Measurements from ENCODE around the gene RBMS3. TPM values are rescaled to one million over a fixed set of nuclear protein-coding genes. Genes with fewer than 3 reads are reported as not detected.

The RBMS3 gene
- total RNA-seq, 1 donor from 2014 or later, result 65.1 TPM

DNA sequence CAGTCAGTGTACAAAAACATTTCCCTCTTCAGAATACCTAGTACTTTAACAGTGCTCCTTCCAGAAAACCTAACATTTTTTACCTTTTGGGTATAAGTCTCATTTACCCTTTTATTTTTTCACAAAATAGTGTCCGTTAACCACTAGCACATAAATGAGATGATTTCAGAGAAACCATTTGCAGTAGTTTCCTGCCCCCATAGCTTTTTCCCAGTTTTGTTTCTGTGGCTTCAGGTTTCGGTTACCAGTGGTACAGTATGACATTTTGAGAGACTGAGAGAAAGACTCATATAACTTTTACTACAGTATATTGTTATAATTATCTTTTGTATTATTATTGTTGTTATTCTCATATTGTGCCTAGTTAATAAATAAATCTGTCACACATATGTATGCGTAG, 6.2 kb upstream of the RBMS3 start:
- Mint-ChIP-seq H3K4me3 (ENCODE audit: unreplicated experiment) (no peak overlapping the region), H3K36me3 (ENCODE audit: unreplicated experiment) (no peaks in the 10 kb centered on the region), H3K27me3 (ENCODE audit: unreplicated experiment) (no peaks in the 10 kb centered on the region), H3K9me3 (ENCODE audit: unreplicated experiment) (no peaks in the 10 kb centered on the region), H3K4me1 (ENCODE audit: low read depth, unreplicated experiment) (peaks cover 8% of the 10 kb centered on the region), H3K27ac (ENCODE audit: unreplicated experiment) (no peak overlapping the region)
- TF ChIP-seq, protein P1, sequence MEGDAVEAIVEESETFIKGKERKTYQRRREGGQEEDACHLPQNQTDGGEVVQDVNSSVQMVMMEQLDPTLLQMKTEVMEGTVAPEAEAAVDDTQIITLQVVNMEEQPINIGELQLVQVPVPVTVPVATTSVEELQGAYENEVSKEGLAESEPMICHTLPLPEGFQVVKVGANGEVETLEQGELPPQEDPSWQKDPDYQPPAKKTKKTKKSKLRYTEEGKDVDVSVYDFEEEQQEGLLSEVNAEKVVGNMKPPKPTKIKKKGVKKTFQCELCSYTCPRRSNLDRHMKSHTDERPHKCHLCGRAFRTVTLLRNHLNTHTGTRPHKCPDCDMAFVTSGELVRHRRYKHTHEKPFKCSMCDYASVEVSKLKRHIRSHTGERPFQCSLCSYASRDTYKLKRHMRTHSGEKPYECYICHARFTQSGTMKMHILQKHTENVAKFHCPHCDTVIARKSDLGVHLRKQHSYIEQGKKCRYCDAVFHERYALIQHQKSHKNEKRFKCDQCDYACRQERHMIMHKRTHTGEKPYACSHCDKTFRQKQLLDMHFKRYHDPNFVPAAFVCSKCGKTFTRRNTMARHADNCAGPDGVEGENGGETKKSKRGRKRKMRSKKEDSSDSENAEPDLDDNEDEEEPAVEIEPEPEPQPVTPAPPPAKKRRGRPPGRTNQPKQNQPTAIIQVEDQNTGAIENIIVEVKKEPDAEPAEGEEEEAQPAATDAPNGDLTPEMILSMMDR (IDR thresholded peaks at IDR 0.05; ENCODE audit: partially characterized antibody, unreplicated experiment), result no peak
- DNase-seq, result no peak

DNA sequence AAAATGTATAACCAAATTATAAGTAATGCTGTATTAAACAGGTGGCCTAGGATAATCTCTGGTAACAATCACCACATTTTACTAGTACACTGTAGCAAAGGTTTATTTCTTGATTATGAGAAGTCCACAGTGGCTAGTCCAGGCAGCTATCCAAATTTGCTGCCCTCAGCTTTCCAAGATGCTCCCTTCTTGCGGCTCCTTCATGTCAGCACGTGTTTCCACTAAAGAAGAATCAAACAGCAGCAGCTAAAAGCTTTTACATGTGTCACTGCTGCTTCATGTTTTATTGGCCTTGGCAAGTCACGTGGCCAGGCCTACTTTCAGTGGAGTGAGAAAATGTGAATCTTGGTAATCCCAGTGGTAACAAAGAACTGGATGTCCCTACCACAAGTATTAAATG, 5.6 kb upstream of the RBMS3 start:
- Mint-ChIP-seq H3K4me1 (ENCODE audit: low read depth, unreplicated experiment) (peaks cover 13% of the 10 kb centered on the region), H3K36me3 (ENCODE audit: unreplicated experiment) (no peaks in the 10 kb centered on the region)
- no peak for DNase-seq

DNA sequence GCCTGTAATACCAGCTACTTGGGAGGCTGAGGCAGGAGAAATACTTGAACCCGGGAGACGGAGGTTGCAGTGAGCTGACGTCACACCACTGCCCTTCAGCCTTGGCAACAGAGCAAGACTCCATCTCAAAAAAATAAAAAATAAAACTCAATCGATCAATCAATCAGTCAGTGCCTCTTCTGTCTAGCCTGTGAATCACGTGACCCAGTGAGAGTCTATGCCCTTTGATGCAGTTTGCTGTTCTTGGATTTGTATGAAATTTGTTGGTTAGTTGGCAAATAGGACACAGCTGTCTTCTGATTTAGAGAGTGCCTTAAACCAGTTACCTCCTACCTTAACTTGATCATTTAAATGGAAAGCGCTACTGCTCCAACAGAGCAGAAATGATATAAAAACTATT, 3.6 kb upstream of the RBMS3 start:
- TF ChIP-seq, protein P1 (IDR thresholded peaks at IDR 0.05; ENCODE audit: partially characterized antibody, unreplicated experiment), result no peak
- Mint-ChIP-seq H3K27me3 (ENCODE audit: unreplicated experiment) (peaks cover 2% of the 10 kb centered on the region), H3K27ac (ENCODE audit: unreplicated experiment) (no peak overlapping the region), H3K4me1 (ENCODE audit: low read depth, unreplicated experiment) (peaks cover 28% of the 10 kb centered on the region), H3K36me3 (ENCODE audit: unreplicated experiment) (no peaks in the 10 kb centered on the region), H3K9me3 (ENCODE audit: unreplicated experiment) (no peaks in the 10 kb centered on the region), H3K4me3 (ENCODE audit: unreplicated experiment) (no peak overlapping the region)
- DNase-seq, result no peak

More for the DNA sequence above, 5.6 kb upstream of the RBMS3 start:
- no peak overlapping the region for H3K4me3 Mint-ChIP-seq (ENCODE audit: unreplicated experiment)
- no peak overlapping the region for H3K27ac Mint-ChIP-seq (ENCODE audit: unreplicated experiment)
- H3K9me3 Mint-ChIP-seq (ENCODE audit: unreplicated experiment), result no peaks in the 10 kb centered on the region
- TF ChIP-seq, protein P1 (IDR thresholded peaks at IDR 0.05; ENCODE audit: partially characterized antibody, unreplicated experiment), result no peak
- H3K27me3 Mint-ChIP-seq (ENCODE audit: unreplicated experiment), result no peaks in the 10 kb centered on the region

DNA sequence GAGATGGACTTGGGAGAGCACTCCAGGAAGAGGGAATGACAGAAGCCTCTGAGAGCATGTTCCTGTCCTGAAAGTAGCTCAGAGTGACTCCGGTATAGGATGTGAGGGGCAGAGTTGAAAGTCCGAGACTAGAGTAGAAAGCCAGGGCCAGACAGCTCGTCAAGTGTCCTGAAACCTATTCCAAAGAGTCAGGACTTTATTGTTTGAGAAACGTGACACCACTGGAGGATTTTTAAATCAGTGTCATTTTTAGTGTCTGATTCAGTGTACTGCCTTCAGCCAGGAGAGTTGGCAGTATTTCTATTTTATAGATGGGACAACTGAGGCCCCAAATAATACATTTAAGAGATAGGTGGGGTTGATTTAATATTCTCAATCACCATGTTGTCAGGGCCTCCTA, 1.6 kb upstream of the RBMS3 start:
- Mint-ChIP-seq H3K27ac (ENCODE audit: unreplicated experiment) (no peak overlapping the region), H3K4me1 (ENCODE audit: low read depth, unreplicated experiment) (peaks cover 38% of the 10 kb centered on the region), H3K36me3 (ENCODE audit: unreplicated experiment) (no peaks in the 10 kb centered on the region), H3K9me3 (ENCODE audit: unreplicated experiment) (no peaks in the 10 kb centered on the region), H3K27me3 (ENCODE audit: unreplicated experiment) (peaks cover 2% of the 10 kb centered on the region), H3K4me3 (ENCODE audit: unreplicated experiment) (peak overlapping the region; percentile 0)
- TF ChIP-seq, protein P1 (IDR thresholded peaks at IDR 0.05; ENCODE audit: partially characterized antibody, unreplicated experiment), result no peak
- DNase-seq, result no peak

DNA sequence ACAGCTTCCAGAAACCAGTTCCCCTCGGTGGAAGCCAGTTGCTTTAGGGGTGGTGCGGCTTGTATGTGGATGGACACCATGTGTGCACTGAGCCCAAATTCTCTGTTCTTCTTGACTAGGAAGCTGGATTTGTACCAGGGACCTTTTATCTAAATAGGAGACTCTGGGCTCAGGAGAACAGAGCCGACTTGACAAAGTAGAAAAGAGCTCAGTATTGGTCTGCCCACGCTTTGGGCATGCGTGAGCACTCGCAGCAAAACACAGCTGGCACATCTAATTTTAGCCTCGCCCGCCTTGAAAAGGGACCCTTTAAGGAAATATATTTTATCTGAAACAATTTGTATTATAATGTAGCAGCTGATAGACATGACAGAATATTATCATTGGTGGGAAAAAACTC, 1.1 kb upstream of the RBMS3 start:
- Mint-ChIP-seq H3K9me3 (ENCODE audit: unreplicated experiment) (no peaks in the 10 kb centered on the region), H3K36me3 (ENCODE audit: unreplicated experiment) (no peaks in the 10 kb centered on the region), H3K27ac (ENCODE audit: unreplicated experiment) (peak overlapping the region; percentile 44), H3K27me3 (ENCODE audit: unreplicated experiment) (peaks cover 2% of the 10 kb centered on the region), H3K4me3 (ENCODE audit: unreplicated experiment) (peak overlapping the region; percentile 66), H3K4me1 (ENCODE audit: low read depth, unreplicated experiment) (peaks cover 38% of the 10 kb centered on the region)
- no peak for DNase-seq
- TF ChIP-seq, protein P1 (IDR thresholded peaks at IDR 0.05; ENCODE audit: partially characterized antibody, unreplicated experiment), result no peak
